Body of pancreas (tissue), 4 donors: ENCODE results near the gene PPP2R5C. TPM values are rescaled to one million over a fixed set of nuclear protein-coding genes. Genes with fewer than 3 reads are reported as not detected.
A peak's percentile ranks its signal among the peaks of the same experiment; 100 is the strongest.

ENCODE experiments used
- ATAC-seq: fragments of 150-250 bp; one replicate; pipeline ENCODE4 v1.9.1; 2016
- DNase-seq, 4 donors: peaks; one replicate each; pipeline ENCODE4 v3.0.0-alpha.2; 2019
- H3K27ac ChIP-seq, 4 donors: fragments of 200-600 bp; sonication (generic); 1 replicate in 3 of 4; 2 replicates in 1 of 4; pipeline versions ENCODE4 v1.5.1 to v1.6.1; 2016 to 2019; ENCODE audit warnings: mild to moderate bottlenecking in 1 of 4, mixed read lengths in 1 of 4, moderate library complexity in 1 of 4
- H3K27me3 ChIP-seq, 2 donors: fragments of 200-600 bp; sonication (generic); one replicate each; pipeline ENCODE4 v1.6.0; 2016; ENCODE audit warnings: mild to moderate bottlenecking in 1 of 2
- H3K36me3 ChIP-seq, 2 donors: fragments of 200-600 bp; sonication (generic); replicated peaks in 1 of 2; 2 replicates each; pipeline ENCODE4 v1.5.1; 2016; ENCODE audit warnings: low read depth in 2 of 2; ENCODE audit not compliant: insufficient read depth in 1 of 2
- H3K4me1 ChIP-seq: fragments of 200-600 bp; sonication (generic); one replicate; pipeline ENCODE4 v1.6.0; 2016
- H3K4me3 ChIP-seq, 2 donors: fragments of 200-600 bp; sonication (generic); 1 replicate in 1 of 2; 2 replicates in 1 of 2; pipeline ENCODE4 v1.5.1; 2016 to 2019
- H3K9me3 ChIP-seq, 3 donors: fragments of 200-600 bp; sonication (generic); 1 replicate in 2 of 3; 2 replicates in 1 of 3; pipeline ENCODE4 v1.5.1; 2016
- CTCF ChIP-seq, 7 experiments: fragments of 450-650 bp in 4 of 7; fragments of 200-600 bp in 3 of 7; sonication (generic) in 3 of 7; IDR thresholded peaks; one replicate each; pipeline ENCODE4 v1.5.1; 2016 to 2019; ENCODE audit warnings: antibody characterized with exemption in 7 of 7
- POLR2A ChIP-seq, 3 donors: fragments of 450-650 bp; IDR thresholded peaks; one replicate each; pipeline ENCODE4 v1.6.1; 2016; ENCODE audit warnings: antibody characterized with exemption in 3 of 3, mild to moderate bottlenecking in 2 of 3
- WGBS, 2 donors: methylation state at CpG; one replicate each; pipeline ENCODE4 v1.1.5; 2017; 5-methylcytosine and 5-hydroxymethylcytosine counted together
- intact Hi-C: fragments of 100-400 bp; cut with DNase I; formaldehyde crosslinking; loops from one replicate; pipeline ENCODE4 v1.15.1; 2023
- total RNA-seq, 2 donors: library from RNA; depleted of rRNA; stranded (reverse); fragments of >200 nt; gene quantifications; one replicate each; pipeline ENCODE4 v1.1.0, GENCODE V29; 2016

PPP2R5C gene
- total RNA-seq, 2 donors from 2014 or later = 59.0 to 77.6 TPM

GRCh38 chr14:101947577-101947903 lies 186.0 kb downstream of the PPP2R5C start:
- DNase-seq = no peak
- H3K4me3 ChIP-seq = peak overlapping the region in 1 of 2 donors; percentile 11
- TF ChIP-seq CTCF (IDR thresholded peaks at IDR 0.05) (no peak), POLR2A (IDR thresholded peaks at IDR 0.05) (no peak)
- H3K27ac ChIP-seq = peak overlapping the region; percentile 84 to 99 (median 92)
- intact Hi-C loops = no loop called here
- 1 to 3% methylated on average over 8 of the region's 8 CpGs for WGBS, 2 donors
- no peaks in the 10 kb centered on the region for H3K27me3 ChIP-seq
- H3K9me3 ChIP-seq = no peaks in the 10 kb centered on the region
- no peaks in the 10 kb centered on the region for H3K36me3 ChIP-seq
- peaks cover 25% of the 10 kb centered on the region for H3K4me1 ChIP-seq
- peak; percentile 0 for ATAC-seq

DNA sequence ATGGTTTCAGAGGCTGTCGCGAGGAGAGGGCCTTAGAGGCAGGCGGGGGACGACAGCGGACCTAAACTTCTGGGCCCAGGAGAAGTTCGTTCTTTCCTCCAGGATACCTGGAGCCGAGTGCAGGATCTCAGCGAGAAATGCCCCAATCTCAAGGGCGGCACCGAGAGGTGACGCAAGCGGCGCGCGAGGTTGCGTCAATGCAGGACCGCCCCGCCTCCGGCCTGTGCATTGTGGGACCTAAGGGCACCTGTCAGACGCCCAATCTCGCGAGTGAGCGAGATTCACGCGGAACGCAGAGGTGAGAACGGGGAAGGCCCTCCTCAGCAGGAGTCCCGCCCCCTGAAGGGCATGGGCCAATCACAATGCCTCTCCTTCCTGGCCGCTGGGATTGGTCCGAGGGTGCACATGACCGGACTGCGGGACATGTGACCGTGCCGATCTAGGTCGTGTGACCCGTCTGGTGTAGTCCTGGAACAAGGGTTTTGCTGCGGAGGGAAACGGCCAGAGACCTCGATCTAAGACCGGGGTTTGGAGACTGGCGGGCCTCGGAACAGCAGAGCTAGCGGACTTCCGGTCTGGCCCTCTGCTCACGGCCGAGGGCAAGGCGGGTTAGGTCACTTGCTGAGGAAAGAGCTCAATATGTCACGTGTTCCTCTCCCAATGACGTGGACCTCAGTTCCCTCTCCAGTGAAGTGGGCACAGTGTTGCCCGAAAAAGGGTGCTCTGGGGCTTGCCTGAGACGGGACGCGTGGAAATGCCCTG lies 186.6 kb downstream of the PPP2R5C start:
- TF ChIP-seq POLR2A (IDR thresholded peaks at IDR 0.05) = peak; percentile 91 to 99 (median 99)
- no peak for TF ChIP-seq CTCF (IDR thresholded peaks at IDR 0.05)
- 0 to 1% methylated on average over 17 to 53 of the region's 53 CpGs for WGBS, 2 donors
- intact Hi-C loops = no loop called here
- H3K36me3 ChIP-seq = no peaks in the 10 kb centered on the region
- H3K4me1 ChIP-seq = peaks cover 27% of the 10 kb centered on the region
- H3K4me3 ChIP-seq = peak overlapping the region; percentile 63 to 67
- H3K27me3 ChIP-seq = no peaks in the 10 kb centered on the region
- H3K9me3 ChIP-seq = no peaks in the 10 kb centered on the region
- ATAC-seq (peak; percentile 98), DNase-seq (peak; percentile 100)
- peak overlapping the region; percentile 84 to 99 (median 92) for H3K27ac ChIP-seq

- Histone ChIP-seq H3K4me1 (peaks cover 30% of the 10 kb centered on the region), H3K9me3 (no peaks in the 10 kb centered on the region), H3K4me3 (peak overlapping the region; percentile 63 to 67), H3K36me3 (no peaks in the 10 kb centered on the region), H3K27me3 (no peaks in the 10 kb centered on the region), H3K27ac (peak overlapping the region; percentile 84 to 99 (median 92))
- intact Hi-C loops = no loop called here
- peak in 3 of 4 donors; percentile 30 to 38 (median 31) for DNase-seq
- TF ChIP-seq CTCF (IDR thresholded peaks at IDR 0.05) = no peak
- no peak for TF ChIP-seq POLR2A (IDR thresholded peaks at IDR 0.05)
- 6 to 13% methylated on average over 5 to 29 of the region's 29 CpGs for WGBS, 2 donors
- ATAC-seq = no peak
These were observed 187.2 kb downstream of the PPP2R5C start for GRCh38 chr14:101948666-101949216.

DNA sequence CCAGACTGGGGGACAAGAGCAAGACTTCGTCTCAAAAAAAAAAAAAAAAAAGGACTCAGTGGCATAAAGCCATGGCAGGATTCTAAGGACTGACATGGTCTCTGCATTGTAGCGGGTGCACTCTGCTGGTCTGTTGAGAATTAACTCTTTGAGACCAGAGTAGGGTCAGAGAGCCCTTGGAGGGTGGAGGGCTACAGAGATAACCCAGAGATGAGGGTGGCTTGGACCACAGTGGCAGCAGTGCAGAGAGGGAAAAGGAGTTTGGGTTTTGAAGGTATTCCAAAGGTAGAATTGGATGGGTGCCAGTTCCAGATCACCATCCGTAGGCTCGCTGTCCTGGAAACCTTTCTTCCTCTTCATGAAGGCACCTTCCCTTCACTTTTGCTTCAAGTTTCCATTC lies 188.6 kb downstream of the PPP2R5C start:
- Histone ChIP-seq H3K27me3 (no peaks in the 10 kb centered on the region), H3K36me3 (no peaks in the 10 kb centered on the region), H3K4me1 (peaks cover 30% of the 10 kb centered on the region), H3K4me3 (no peak overlapping the region), H3K9me3 (no peaks in the 10 kb centered on the region), H3K27ac (peak overlapping the region in 1 of 4 donors; percentile 5)
- ATAC-seq (no peak), DNase-seq (no peak)
- WGBS, 2 donors = 50 to 55% methylated on average over 4 of the region's 4 CpGs
- TF ChIP-seq CTCF (IDR thresholded peaks at IDR 0.05) (no peak), POLR2A (IDR thresholded peaks at IDR 0.05) (no peak)
- intact Hi-C loops = loop anchor here (10.0 kb wide), 1 partner anchor 175 kb away; no protein-coding TSS in a partner anchor
